ENCODE results near the gene SSH2. TPM values are rescaled to one million over a fixed set of nuclear protein-coding genes. Genes with fewer than 3 reads are reported as not detected.

The SSH2 gene
- total and polyA plus RNA-seq, 4 donors: 7.5 to 14.1 (median 11.2) TPM

GRCh38 chr17:29623283-29623647 lies 306.8 kb downstream of the SSH2 start:
- H3K27ac ChIP-seq (ENCODE audit: low read depth in 1 of 2, low read length in 2 of 2): no peak overlapping the region
- H3K9me3 ChIP-seq (ENCODE audit: control insufficient read depth in 4 of 4, low read length in 3 of 4): no peaks in the 10 kb centered on the region
- no peak for TF ChIP-seq NR2F2 (IDR thresholded peaks at IDR 0.05)
- no peak for TF ChIP-seq EGR1 (IDR thresholded peaks at IDR 0.05; ENCODE audit: low read depth in 2 of 2)
- TF ChIP-seq FOXA2 (IDR thresholded peaks at IDR 0.05): no peak
- no peak for TF ChIP-seq RXRA (IDR thresholded peaks at IDR 0.05)
- TF ChIP-seq HNF4G (IDR thresholded peaks at IDR 0.05): no peak
- TF ChIP-seq REST (IDR thresholded peaks at IDR 0.05): no peak
- no peak overlapping the region for H3K9ac ChIP-seq (ENCODE audit: low read depth in 1 of 2, low read length in 2 of 2)
- peaks cover 3 to 11% (median 9%) of the 10 kb centered on the region in 4 donors for H3K4me1 ChIP-seq (ENCODE audit: control insufficient read depth in 4 of 4, insufficient read depth in 4 of 4, low read length in 3 of 4)
- 54% methylated on average over 4 of the region's 4 CpGs for WGBS
- no peak for DNase-seq (ENCODE audit: low spot score)
- H3K27me3 ChIP-seq (ENCODE audit: control insufficient read depth in 4 of 4, insufficient read depth in 4 of 4, low read length in 3 of 4): peaks cover 0 to 2% (median 0%) of the 10 kb centered on the region in 4 donors
- H3K36me3 ChIP-seq (ENCODE audit: control insufficient read depth in 4 of 4, insufficient read depth in 3 of 4, low read depth in 1 of 4, low read length in 3 of 4): no peaks in the 10 kb centered on the region
- H3K4me3 ChIP-seq (ENCODE audit: low read depth in 1 of 3, low read length in 3 of 3): no peak overlapping the region

- peak within 1 kb of the TSS in 2 of 3 donors; percentile 45 to 55 for H3K4me3 ChIP-seq (ENCODE audit: low read depth in 1 of 3, low read length in 3 of 3)
- 8% methylated on average over 77 of the region's 77 CpGs for WGBS
- H3K36me3 ChIP-seq (ENCODE audit: control insufficient read depth in 4 of 4, insufficient read depth in 3 of 4, low read depth in 1 of 4, low read length in 3 of 4): no peaks in the 10 kb centered on the region
- no peak within 1 kb of the TSS for H3K9ac ChIP-seq (ENCODE audit: low read depth in 1 of 2, low read length in 2 of 2)
- peaks cover 0 to 2% (median 0%) of the 10 kb centered on the region in 4 donors for H3K27me3 ChIP-seq (ENCODE audit: control insufficient read depth in 4 of 4, insufficient read depth in 4 of 4, low read length in 3 of 4)
- H3K27ac ChIP-seq (ENCODE audit: low read depth in 1 of 2, low read length in 2 of 2): no peak within 1 kb of the TSS
- H3K9me3 ChIP-seq (ENCODE audit: control insufficient read depth in 4 of 4, low read length in 3 of 4): no peaks in the 10 kb centered on the region
- TF ChIP-seq FOXA1 (IDR thresholded peaks at IDR 0.05) (no peak), ATF3 (IDR thresholded peaks at IDR 0.05) (no peak), RAD21 (IDR thresholded peaks at IDR 0.05) (no peak), YY1 (IDR thresholded peaks at IDR 0.05) (no peak), RXRA (IDR thresholded peaks at IDR 0.05) (no peak), MAX (IDR thresholded peaks at IDR 0.05) (no peak), NR2F2 (IDR thresholded peaks at IDR 0.05) (no peak), FOXA2 (IDR thresholded peaks at IDR 0.05) (no peak), REST (IDR thresholded peaks at IDR 0.05) (no peak), EGR1 (IDR thresholded peaks at IDR 0.05; ENCODE audit: low read depth in 2 of 2) (no peak), GABPA (IDR thresholded peaks at IDR 0.05 in 1 of 2, conservative IDR thresholded peaks at IDR 0.05 in 1 of 2) (no peak), HNF4G (IDR thresholded peaks at IDR 0.05) (no peak), CTCF (IDR thresholded peaks at IDR 0.05; ENCODE audit: low read depth, low read length, missing input control) (no peak), HNF4A (conservative IDR thresholded peaks at IDR 0.05) (no peak)
- DNase-seq (ENCODE audit: low spot score): peak; percentile 68
- peaks cover 7 to 18% (median 12%) of the 10 kb centered on the region in 4 donors for H3K4me1 ChIP-seq (ENCODE audit: control insufficient read depth in 4 of 4, insufficient read depth in 4 of 4, low read length in 3 of 4)
Observed at GRCh38 chr17:29622337-29623282, 307.4 kb downstream of the SSH2 start, which contains the start of gene CORO6. TSS of gene CORO6 (minus strand) at chr17:29622912. CDS start at chr17:29621421, 1,491 bp downstream.
